Caco-2 (cell line): Measurements from ENCODE around the gene MADCAM1. TPM values are rescaled to one million over a fixed set of nuclear protein-coding genes. Genes with fewer than 3 reads are reported as not detected.

Source experiments
- BruUV-seq: library from RNA; stranded (reverse); fragments of 400-500 nt; replicated peaks from 2 replicates; lab custom pipeline; 2021; lab: Mats Ljungman, UMichigan
- CTCF ChIA-PET: fragments of 300-600 bp; sonication (Branson Sonifier 250); formaldehyde crosslinking; loops from one replicate; lab custom pipeline; 2022; ENCODE audit warnings: antibody characterized with exemption; lab: Charles Lee
- POLR2A ChIA-PET: fragments of 300-600 bp; sonication (Branson Sonifier 250); formaldehyde crosslinking; loops from one replicate; lab custom pipeline; 2022; ENCODE audit warnings: antibody characterized with exemption; lab: Charles Lee
- DNase-seq, 2 experiments: peaks; one replicate each; pipeline versions ENCODE4 v3.0.0 to v3.0.0-alpha.2; 2020 to 2022
- H3K27me3 ChIP-seq: replicated peaks from 2 replicates; pipeline ENCODE4 v1.6.0; 2011; ENCODE audit warnings: low read length; ENCODE audit not compliant: control insufficient read depth, insufficient read depth
- H3K36me3 ChIP-seq: 2 replicates; pipeline ENCODE4 v1.5.1; 2011; ENCODE audit warnings: low read length; ENCODE audit not compliant: control insufficient read depth, insufficient read depth
- H3K4me1 ChIP-seq: fragments of 250-450 bp; sonication (Bioruptor Pico); 2 replicates; pipeline ENCODE4 v1.5.1; 2020; ENCODE audit warnings: mild to moderate bottlenecking
- H3K4me3 ChIP-seq: 2 replicates; pipeline ENCODE4 v1.5.1; 2011; ENCODE audit warnings: low read depth, mild to moderate bottlenecking, control low read depth, low read length
- H3K9me3 ChIP-seq: fragments of 250-450 bp; sonication (Bioruptor Pico); 2 replicates; pipeline ENCODE4 v1.5.1; 2020; ENCODE audit warnings: mild to moderate bottlenecking, moderate library complexity
- H3K27ac Mint-ChIP-seq: one replicate; pipeline ENCODE4 v1.8.0; 2022; ENCODE audit warnings: mixed read lengths; ENCODE audit not compliant: unreplicated experiment
- H3K27me3 Mint-ChIP-seq: one replicate; pipeline ENCODE4 v1.8.0; 2022; ENCODE audit warnings: mixed read lengths; ENCODE audit not compliant: insufficient read depth, unreplicated experiment
- H3K36me3 Mint-ChIP-seq: one replicate; pipeline ENCODE4 v1.8.0; 2022; ENCODE audit warnings: mild to moderate bottlenecking, mixed read lengths; ENCODE audit not compliant: insufficient read depth, unreplicated experiment
- H3K4me1 Mint-ChIP-seq: one replicate; pipeline ENCODE4 v1.8.0; 2022; ENCODE audit warnings: low read depth, mixed read lengths; ENCODE audit not compliant: unreplicated experiment
- H3K4me3 Mint-ChIP-seq: one replicate; pipeline ENCODE4 v1.8.0; 2022; ENCODE audit warnings: mild to moderate bottlenecking, moderate library complexity, mixed read lengths; ENCODE audit not compliant: unreplicated experiment
- H3K9me3 Mint-ChIP-seq: one replicate; pipeline ENCODE4 v1.8.0; 2022; ENCODE audit warnings: mixed read lengths; ENCODE audit not compliant: unreplicated experiment
- intact Hi-C: fragments of 100-400 bp; cut with micrococcal nuclease; formaldehyde crosslinking; loops from one replicate; pipeline ENCODE4 v1.10.0; 2022; ENCODE audit not compliant: unreplicated experiment
- total RNA-seq: library from RNA; stranded (reverse); gene quantifications from 2 replicates; pipeline ENCODE4 v1.2.3, GENCODE V29; 2022
- TF ChIP-seq, protein P1 (sequence below), 2 experiments: fragments of 200-600 bp in 1 of 2; IDR thresholded peaks; 1 replicate in 1 of 2; 2 replicates in 1 of 2; pipeline versions ENCODE4 v1.5.1 to v1.8.0; 2011 to 2022; ENCODE audit warnings: antibody characterized with exemption in 1 of 2, control low read depth in 1 of 2, inconsistent platforms in 1 of 2, low read depth in 1 of 2, low read length in 1 of 2, mild to moderate bottlenecking in 1 of 2, moderate library complexity in 1 of 2; ENCODE audit not compliant: insufficient read depth in 1 of 2, severe bottlenecking in 1 of 2, unreplicated experiment in 1 of 2

MADCAM1 gene
- total RNA-seq, 1 experiment from 2014 or later = 0.73 TPM

DNA sequence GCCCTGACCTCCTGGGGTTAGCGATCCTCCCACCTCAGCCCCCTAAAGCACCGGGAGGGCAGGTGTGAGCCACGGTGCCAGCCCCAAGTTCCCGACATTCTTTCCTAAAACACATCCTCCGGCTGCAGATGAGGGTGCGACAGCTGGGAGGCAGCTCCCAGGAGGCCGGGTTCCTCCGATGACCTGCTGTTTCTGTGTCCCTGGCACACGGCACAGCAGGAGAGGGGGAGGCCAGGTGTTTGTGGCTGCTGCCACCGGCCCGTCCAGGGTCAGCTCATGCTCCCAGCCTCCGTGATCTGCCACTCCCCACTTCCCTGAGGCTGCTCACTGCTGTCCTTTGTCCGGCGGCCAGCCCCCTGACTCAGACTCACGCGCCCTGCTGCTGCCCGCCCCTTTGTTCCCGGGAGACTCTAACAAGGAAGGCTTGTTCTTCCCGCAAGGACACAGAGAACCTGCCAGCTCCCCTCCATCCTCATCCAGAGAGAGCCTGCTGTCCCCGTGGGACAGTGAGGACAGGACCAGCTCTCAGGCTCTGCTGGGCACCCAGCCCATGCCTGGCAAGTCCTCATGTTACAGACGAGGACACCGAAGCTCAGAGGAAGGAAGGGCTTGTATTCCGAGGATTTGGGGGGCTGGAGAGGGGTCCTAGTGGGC lies 10.6 kb upstream of the MADCAM1 start:
- intact Hi-C loops = no loop called here
- TF ChIP-seq, protein P1, sequence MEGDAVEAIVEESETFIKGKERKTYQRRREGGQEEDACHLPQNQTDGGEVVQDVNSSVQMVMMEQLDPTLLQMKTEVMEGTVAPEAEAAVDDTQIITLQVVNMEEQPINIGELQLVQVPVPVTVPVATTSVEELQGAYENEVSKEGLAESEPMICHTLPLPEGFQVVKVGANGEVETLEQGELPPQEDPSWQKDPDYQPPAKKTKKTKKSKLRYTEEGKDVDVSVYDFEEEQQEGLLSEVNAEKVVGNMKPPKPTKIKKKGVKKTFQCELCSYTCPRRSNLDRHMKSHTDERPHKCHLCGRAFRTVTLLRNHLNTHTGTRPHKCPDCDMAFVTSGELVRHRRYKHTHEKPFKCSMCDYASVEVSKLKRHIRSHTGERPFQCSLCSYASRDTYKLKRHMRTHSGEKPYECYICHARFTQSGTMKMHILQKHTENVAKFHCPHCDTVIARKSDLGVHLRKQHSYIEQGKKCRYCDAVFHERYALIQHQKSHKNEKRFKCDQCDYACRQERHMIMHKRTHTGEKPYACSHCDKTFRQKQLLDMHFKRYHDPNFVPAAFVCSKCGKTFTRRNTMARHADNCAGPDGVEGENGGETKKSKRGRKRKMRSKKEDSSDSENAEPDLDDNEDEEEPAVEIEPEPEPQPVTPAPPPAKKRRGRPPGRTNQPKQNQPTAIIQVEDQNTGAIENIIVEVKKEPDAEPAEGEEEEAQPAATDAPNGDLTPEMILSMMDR (IDR thresholded peaks at IDR 0.05; ENCODE audit: insufficient read depth in 1 of 2, low read depth in 1 of 2, low read length in 1 of 2, severe bottlenecking in 1 of 2, unreplicated experiment in 1 of 2) = no peak
- no peak for DNase-seq
- Mint-ChIP-seq H3K36me3 (peaks cover 7% of the 10 kb centered on the region), H3K27ac (no peak overlapping the region), H3K27me3 (no peaks in the 10 kb centered on the region), H3K4me1 (no peaks in the 10 kb centered on the region), H3K4me3 (peak overlapping the region; percentile 47), H3K9me3 (peaks cover 11% of the 10 kb centered on the region)
- no peaks in the 10 kb centered on the region for H3K27me3 ChIP-seq
- ChIA-PET CTCF (no interaction called here), POLR2A (no interaction called here)
- BruUV-seq = no TSS peak
- H3K9me3 ChIP-seq = no peaks in the 10 kb centered on the region
- H3K4me1 ChIP-seq = peaks cover 5% of the 10 kb centered on the region; the same call in 1 of the 2 replicates
- no peaks in the 10 kb centered on the region for H3K36me3 ChIP-seq
- peak overlapping the region; percentile 19 for H3K4me3 ChIP-seq

DNA sequence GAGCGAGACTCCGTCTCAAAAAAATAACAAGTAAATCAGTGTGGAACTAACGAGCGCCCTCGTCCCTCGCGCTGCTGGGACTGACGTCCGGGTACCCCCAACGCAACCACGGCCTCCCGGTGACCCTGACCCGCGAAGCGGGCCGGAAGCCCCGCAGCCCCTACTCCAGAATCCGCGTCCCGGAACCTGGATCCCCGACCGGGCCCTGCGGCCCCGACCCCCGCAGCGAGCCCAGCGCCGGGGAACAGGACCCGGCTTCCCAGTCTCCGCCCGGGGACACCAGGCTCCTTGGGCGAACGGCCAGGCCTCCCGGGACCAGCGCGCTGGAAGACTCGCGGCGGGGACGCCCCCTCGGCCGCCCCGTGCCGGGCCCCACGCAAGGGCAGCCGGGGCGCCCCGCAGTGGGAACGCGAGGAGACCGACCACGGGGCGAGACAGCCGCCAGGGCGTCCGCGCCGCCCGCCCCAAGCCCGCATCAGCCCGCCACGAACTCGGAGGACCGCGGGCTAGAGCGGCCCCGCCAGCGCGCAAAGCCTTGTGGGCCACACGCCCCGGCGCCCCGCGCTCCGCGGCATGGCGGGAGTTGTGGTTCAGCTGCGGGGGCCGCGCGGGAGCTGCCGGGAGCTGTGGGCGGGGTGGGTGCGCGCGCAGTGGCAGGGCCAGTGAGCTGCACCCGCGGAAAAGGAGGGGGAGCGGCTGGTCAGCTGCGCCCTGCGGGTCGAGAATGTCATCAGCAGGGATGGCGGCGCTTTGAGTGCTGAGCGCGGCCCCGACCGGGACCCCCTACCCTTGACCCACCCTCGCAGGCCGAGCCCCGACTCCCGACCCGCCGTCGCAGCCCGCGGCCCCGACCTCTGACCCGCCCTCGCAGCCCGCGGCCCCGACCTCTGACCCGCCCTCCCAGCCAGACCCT lies 7.5 kb upstream of the MADCAM1 start:
- Mint-ChIP-seq H3K4me3 (peak overlapping the region; percentile 72), H3K27ac (peak overlapping the region; percentile 55), H3K27me3 (no peaks in the 10 kb centered on the region), H3K9me3 (peaks cover 6% of the 10 kb centered on the region), H3K36me3 (peaks cover 15% of the 10 kb centered on the region), H3K4me1 (peaks cover 5% of the 10 kb centered on the region)
- peak; percentile 92 to 97 for DNase-seq
- BruUV-seq = TSS peak; percentile 70
- H3K4me1 ChIP-seq = peaks cover 5% of the 10 kb centered on the region; the same call in 1 of the 2 replicates
- no peaks in the 10 kb centered on the region for H3K9me3 ChIP-seq
- no peaks in the 10 kb centered on the region for H3K36me3 ChIP-seq
- TF ChIP-seq, protein P1 (IDR thresholded peaks at IDR 0.05; ENCODE audit: insufficient read depth in 1 of 2, low read depth in 1 of 2, low read length in 1 of 2, severe bottlenecking in 1 of 2, unreplicated experiment in 1 of 2) = no peak
- intact Hi-C loops = loop anchor here (1.0 kb wide), 1 partner anchor 19 kb away; the partner anchor contains the start of gene TPGS1
- ChIA-PET POLR2A (interaction anchor here (0.6 to 0.9 kb wide), 2 partner anchors 18 to 968 kb away, joined by 3 to 8 read pairs; partner anchors contain the start of gene TPGS1), CTCF (interaction anchor here (0.6 to 1.6 kb wide), 3 partner anchors 18 to 295 kb away, joined by 3 to 13 read pairs (median 3); partner anchors contain the start of gene TPGS1)
- H3K27me3 ChIP-seq = no peaks in the 10 kb centered on the region
- H3K4me3 ChIP-seq = peak overlapping the region; percentile 56
